ENCODE data around the gene TARP.

TARP gene

GRCh38 chr7:38273286-38273995, at the start of gene TARP:
TARP (minus strand) TSS chr7:38273636.
- in situ Hi-C loops (cut with MboI; ENCODE audit: low sequenced_read_pairs, unreplicated experiment) = no loop called here
- no peak for DNase-seq (ENCODE audit: low spot score)
- TF ChIP-seq CTCF (IDR thresholded peaks at IDR 0.05; ENCODE audit: borderline replicate concordance, control extremely low read depth, extremely low read depth, insufficient read depth, missing control alignments) = no peak

- TF ChIP-seq CTCF (IDR thresholded peaks at IDR 0.05; ENCODE audit: borderline replicate concordance, control extremely low read depth, extremely low read depth, insufficient read depth, missing control alignments) = no peak
- no peak for DNase-seq (ENCODE audit: low spot score)
- in situ Hi-C loops (cut with MboI; ENCODE audit: low sequenced_read_pairs, unreplicated experiment) = no loop called here
These were observed 49.7 kb upstream of the TARP start for GRCh38 chr7:38323156-38323555.

- TF ChIP-seq CTCF (IDR thresholded peaks at IDR 0.05; ENCODE audit: borderline replicate concordance, control extremely low read depth, extremely low read depth, insufficient read depth, missing control alignments) = no peak
- in situ Hi-C loops (cut with MboI; ENCODE audit: low sequenced_read_pairs, unreplicated experiment) = no loop called here
- DNase-seq (ENCODE audit: low spot score) = no peak
These were observed 49.0 kb upstream of the TARP start for GRCh38 chr7:38322461-38322860.

GRCh38 chr7:38321967-38322366, 48.5 kb upstream of the TARP start:
- TF ChIP-seq CTCF (IDR thresholded peaks at IDR 0.05; ENCODE audit: borderline replicate concordance, control extremely low read depth, extremely low read depth, insufficient read depth, missing control alignments) = no peak
- in situ Hi-C loops (cut with MboI; ENCODE audit: low sequenced_read_pairs, unreplicated experiment) = no loop called here

GRCh38 chr7:38321515-38321944, 48.1 kb upstream of the TARP start:
- no peak for TF ChIP-seq CTCF (IDR thresholded peaks at IDR 0.05; ENCODE audit: borderline replicate concordance, control extremely low read depth, extremely low read depth, insufficient read depth, missing control alignments)
- DNase-seq (ENCODE audit: low spot score) = peak; percentile 34
- in situ Hi-C loops (cut with MboI; ENCODE audit: low sequenced_read_pairs, unreplicated experiment) = no loop called here

More at GRCh38 chr7:38321967-38322366, 48.5 kb upstream of the TARP start:
- DNase-seq (ENCODE audit: low spot score) = no peak

GRCh38 chr7:38321050-38321449, 47.6 kb upstream of the TARP start:
- no peak for TF ChIP-seq CTCF (IDR thresholded peaks at IDR 0.05; ENCODE audit: borderline replicate concordance, control extremely low read depth, extremely low read depth, insufficient read depth, missing control alignments)
- no peak for DNase-seq (ENCODE audit: low spot score)
- in situ Hi-C loops (cut with MboI; ENCODE audit: low sequenced_read_pairs, unreplicated experiment) = no loop called here

Data from GM13976 (cell line).